MM.1S (cell line): ENCODE data around the gene PHKA2.

Experiments used
- DNase-seq: peaks from one replicate; pipeline ENCODE4 v3.0.0-alpha.2; 2015
- H2AFZ ChIP-seq: fragments of 300-600 bp; sonication (generic); 2 replicates; pipeline ENCODE4 v1.6.0; 2016; ENCODE audit warnings: antibody characterized with exemption, low read length
- H3F3A ChIP-seq: fragments of 300-600 bp; sonication (generic); 2 replicates; pipeline ENCODE4 v1.6.1; 2016; ENCODE audit warnings: mild to moderate bottlenecking, antibody characterized with exemption, low read length, moderate library complexity, mixed read lengths; ENCODE audit not compliant: insufficient read depth
- H3K27ac ChIP-seq: fragments of 300-600 bp; sonication (generic); 2 replicates; pipeline ENCODE4 v1.5.1; 2016; ENCODE audit warnings: mild to moderate bottlenecking, low read length
- H3K27me3 ChIP-seq: fragments of 300-600 bp; sonication (generic); replicated peaks from 2 replicates; pipeline ENCODE4 v1.6.0; 2016; ENCODE audit warnings: low read length; ENCODE audit not compliant: insufficient read depth
- H3K36me3 ChIP-seq: fragments of 300-600 bp; sonication (generic); replicated peaks from 2 replicates; pipeline ENCODE4 v1.6.1; 2016; ENCODE audit warnings: mild to moderate bottlenecking, low read length, mixed read lengths; ENCODE audit not compliant: insufficient read depth
- H3K4me1 ChIP-seq: fragments of 300-600 bp; sonication (generic); 2 replicates; pipeline ENCODE4 v1.6.1; 2016; ENCODE audit warnings: low read length, mixed read lengths
- H3K4me2 ChIP-seq: fragments of 300-600 bp; sonication (generic); 2 replicates; pipeline ENCODE4 v1.6.0; 2016; ENCODE audit warnings: low read depth, low read length
- H3K4me3 ChIP-seq: fragments of 300-600 bp; sonication (generic); 2 replicates; pipeline ENCODE4 v1.5.1; 2016; ENCODE audit warnings: low read length, mixed read lengths
- H3K79me2 ChIP-seq: fragments of 300-600 bp; sonication (generic); 2 replicates; pipeline ENCODE4 v1.6.1; 2016; ENCODE audit warnings: mixed run types, low read length, mixed read lengths
- H3K9ac ChIP-seq: fragments of 300-600 bp; sonication (generic); 2 replicates; pipeline ENCODE4 v1.6.1; 2016; ENCODE audit warnings: low read length, mixed read lengths
- H3K9me2 ChIP-seq: fragments of 300-600 bp; sonication (generic); replicated peaks from 2 replicates; pipeline ENCODE4 v1.6.1; 2016; ENCODE audit warnings: mild to moderate bottlenecking, low read length, mixed read lengths; ENCODE audit not compliant: insufficient read depth
- H3K9me3 ChIP-seq: fragments of 300-600 bp; sonication (generic); replicated peaks from 2 replicates; pipeline ENCODE4 v1.6.1; 2016; ENCODE audit warnings: mild to moderate bottlenecking, low read length, mixed read lengths; ENCODE audit not compliant: insufficient read depth
- H4K20me1 ChIP-seq: fragments of 300-600 bp; sonication (generic); 2 replicates; pipeline ENCODE4 v1.6.1; 2016; ENCODE audit warnings: mild to moderate bottlenecking, low read length, moderate library complexity, mixed read lengths; ENCODE audit not compliant: insufficient read depth
- EZH2 ChIP-seq: fragments of 300-600 bp; sonication (generic); optimal IDR thresholded peaks from 2 replicates; pipeline ENCODE3; 2017; ENCODE audit warnings: low read depth, mild to moderate bottlenecking, antibody characterized with exemption, low read length, mixed read lengths
- EZH2phosphoT487 ChIP-seq: fragments of 300-600 bp; sonication (generic); IDR thresholded peaks from 2 replicates; pipeline ENCODE4 v1.6.1; 2018; ENCODE audit warnings: antibody characterized with exemption, low read length
- TF ChIP-seq, protein P1 (sequence below): fragments of 300-600 bp; sonication (generic); IDR thresholded peaks from 2 replicates; pipeline ENCODE4 v1.5.1; 2016; ENCODE audit warnings: antibody characterized with exemption, low read length, mixed read lengths

PHKA2 gene

DNA sequence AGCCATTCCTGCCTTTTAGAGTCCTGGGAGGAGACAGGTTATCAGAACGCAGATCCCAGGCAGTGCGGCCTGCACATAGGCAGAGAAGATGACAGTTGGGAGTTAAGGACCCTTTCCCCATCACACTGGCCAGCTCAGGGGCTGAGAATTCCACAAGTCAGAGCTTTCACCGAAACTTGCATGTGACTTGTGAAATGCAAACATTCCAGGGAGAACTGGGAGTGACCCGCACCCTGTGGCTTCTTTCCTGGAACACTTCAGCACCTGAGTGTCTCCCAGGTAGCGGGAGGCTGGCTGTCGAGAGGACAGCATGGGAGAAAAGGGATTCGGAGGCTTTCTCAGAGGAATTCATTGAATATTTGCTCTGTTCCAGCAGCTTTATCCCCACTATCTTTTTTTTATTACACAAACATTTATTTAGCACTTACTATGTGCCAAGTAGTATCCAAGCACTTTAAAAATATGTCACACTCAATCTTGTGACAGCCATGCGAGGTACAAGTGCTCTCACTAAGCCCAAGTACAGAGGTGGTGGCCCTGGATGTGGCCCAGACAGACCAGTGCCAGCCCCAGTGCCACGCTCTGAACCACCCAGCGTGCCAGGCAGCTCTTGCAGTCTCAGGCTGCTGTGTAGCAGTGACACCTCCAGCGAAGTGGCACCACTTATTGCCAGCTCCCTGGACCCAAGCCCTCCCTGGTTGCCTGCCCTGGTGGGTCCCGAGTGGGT, 100.5 kb downstream of the PHKA2 start:
- no peak for DNase-seq
- Histone ChIP-seq H3K79me2 (no peaks in the 10 kb centered on the region), H3K27ac (no peak overlapping the region)

DNA sequence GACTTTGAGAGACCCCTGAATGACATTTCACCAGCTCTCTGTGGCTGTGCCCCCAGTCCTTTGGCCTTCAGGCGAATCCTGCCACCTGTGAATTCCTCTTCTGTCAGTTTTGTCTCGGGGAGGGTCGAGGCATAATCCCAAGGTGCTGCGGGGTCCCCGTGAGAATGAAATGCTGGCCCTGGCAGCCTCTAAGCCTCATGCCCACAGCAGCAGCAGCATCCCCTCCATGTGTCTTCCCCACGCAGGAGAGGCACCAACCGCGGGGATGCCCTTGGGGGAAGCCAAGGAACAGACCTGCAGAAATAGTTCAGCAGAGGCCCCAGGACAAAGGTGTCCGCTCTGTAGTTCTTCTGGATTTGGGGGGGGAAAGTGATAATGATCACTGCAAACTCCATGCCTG, 104.8 kb downstream of the PHKA2 start:
- no peaks in the 10 kb centered on the region for H4K20me1 ChIP-seq
- no peak overlapping the region for H3K9ac ChIP-seq
- TF ChIP-seq EZH2 (no peak), EZH2phosphoT487 (no peak)
- TF ChIP-seq, protein P1, sequence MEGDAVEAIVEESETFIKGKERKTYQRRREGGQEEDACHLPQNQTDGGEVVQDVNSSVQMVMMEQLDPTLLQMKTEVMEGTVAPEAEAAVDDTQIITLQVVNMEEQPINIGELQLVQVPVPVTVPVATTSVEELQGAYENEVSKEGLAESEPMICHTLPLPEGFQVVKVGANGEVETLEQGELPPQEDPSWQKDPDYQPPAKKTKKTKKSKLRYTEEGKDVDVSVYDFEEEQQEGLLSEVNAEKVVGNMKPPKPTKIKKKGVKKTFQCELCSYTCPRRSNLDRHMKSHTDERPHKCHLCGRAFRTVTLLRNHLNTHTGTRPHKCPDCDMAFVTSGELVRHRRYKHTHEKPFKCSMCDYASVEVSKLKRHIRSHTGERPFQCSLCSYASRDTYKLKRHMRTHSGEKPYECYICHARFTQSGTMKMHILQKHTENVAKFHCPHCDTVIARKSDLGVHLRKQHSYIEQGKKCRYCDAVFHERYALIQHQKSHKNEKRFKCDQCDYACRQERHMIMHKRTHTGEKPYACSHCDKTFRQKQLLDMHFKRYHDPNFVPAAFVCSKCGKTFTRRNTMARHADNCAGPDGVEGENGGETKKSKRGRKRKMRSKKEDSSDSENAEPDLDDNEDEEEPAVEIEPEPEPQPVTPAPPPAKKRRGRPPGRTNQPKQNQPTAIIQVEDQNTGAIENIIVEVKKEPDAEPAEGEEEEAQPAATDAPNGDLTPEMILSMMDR: no peak
- H2AFZ ChIP-seq: no peak overlapping the region
- no peaks in the 10 kb centered on the region for H3K79me2 ChIP-seq
- DNase-seq: no peak
- no peaks in the 10 kb centered on the region for H3K36me3 ChIP-seq
- no peaks in the 10 kb centered on the region for H3K4me1 ChIP-seq
- no peaks in the 10 kb centered on the region for H3K27me3 ChIP-seq
- H3K9me2 ChIP-seq: no peaks in the 10 kb centered on the region
- no peaks in the 10 kb centered on the region for H3F3A ChIP-seq
- H3K4me2 ChIP-seq: no peak overlapping the region
- no peaks in the 10 kb centered on the region for H3K9me3 ChIP-seq
- H3K4me3 ChIP-seq: no peak overlapping the region
- H3K27ac ChIP-seq: no peak overlapping the region

More for the DNA sequence above, 100.5 kb downstream of the PHKA2 start:
- Histone ChIP-seq H3K4me1 (peaks cover 22% of the 10 kb centered on the region), H2AFZ (no peak overlapping the region), H3K9ac (no peak overlapping the region), H3K36me3 (no peaks in the 10 kb centered on the region), H3F3A (peaks cover 16% of the 10 kb centered on the region), H3K9me2 (no peaks in the 10 kb centered on the region), H3K9me3 (no peaks in the 10 kb centered on the region), H3K4me2 (no peak overlapping the region), H3K4me3 (no peak overlapping the region), H3K27me3 (no peaks in the 10 kb centered on the region), H4K20me1 (no peaks in the 10 kb centered on the region)
- TF ChIP-seq EZH2: no peak

DNA sequence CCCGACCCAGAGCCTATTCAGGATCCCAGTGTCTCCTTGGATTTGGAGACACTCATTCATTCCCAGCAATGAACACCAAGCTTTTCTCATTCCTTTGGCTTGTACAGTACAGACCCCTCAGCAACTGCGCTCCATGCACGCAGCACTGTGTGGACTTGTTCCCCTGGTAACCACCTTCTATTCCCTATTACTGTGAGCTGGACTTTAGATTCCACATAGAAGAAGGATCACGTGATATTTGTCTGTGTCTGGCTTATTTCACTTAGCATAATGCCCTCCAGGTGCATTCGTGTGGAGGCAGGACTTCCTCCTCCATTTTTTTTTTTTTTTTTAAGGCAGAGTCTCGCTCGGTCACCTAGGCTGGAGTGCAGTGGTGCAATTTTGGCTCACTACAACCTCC, 106.4 kb downstream of the PHKA2 start:
- Histone ChIP-seq H3K9ac (no peak overlapping the region), H3K4me2 (no peak overlapping the region), H3F3A (no peaks in the 10 kb centered on the region), H3K9me3 (no peaks in the 10 kb centered on the region), H3K79me2 (no peaks in the 10 kb centered on the region), H4K20me1 (no peaks in the 10 kb centered on the region), H2AFZ (no peak overlapping the region), H3K36me3 (no peaks in the 10 kb centered on the region), H3K4me3 (no peak overlapping the region), H3K4me1 (no peaks in the 10 kb centered on the region), H3K27me3 (no peaks in the 10 kb centered on the region), H3K27ac (no peak overlapping the region), H3K9me2 (no peaks in the 10 kb centered on the region)
- no peak for DNase-seq
- TF ChIP-seq, protein P1: no peak
- TF ChIP-seq EZH2 (no peak), EZH2phosphoT487 (no peak)

GRCh38 chrX:18875256-18875878, 108.5 kb downstream of the PHKA2 start:
- no peak for DNase-seq
- Histone ChIP-seq H3F3A (no peaks in the 10 kb centered on the region), H3K27me3 (no peaks in the 10 kb centered on the region), H4K20me1 (no peaks in the 10 kb centered on the region), H2AFZ (no peak overlapping the region), H3K27ac (no peak overlapping the region), H3K9me3 (no peaks in the 10 kb centered on the region), H3K4me1 (no peaks in the 10 kb centered on the region), H3K9me2 (no peaks in the 10 kb centered on the region), H3K79me2 (no peaks in the 10 kb centered on the region), H3K4me3 (no peak overlapping the region), H3K9ac (no peak overlapping the region), H3K4me2 (no peak overlapping the region), H3K36me3 (no peaks in the 10 kb centered on the region)
- TF ChIP-seq EZH2phosphoT487: no peak
- TF ChIP-seq, protein P1: no peak
- no peak for TF ChIP-seq EZH2
